Lung microvascular endothelial cell (primary cell): ENCODE data around the gene DYRK1B. TPM values are rescaled to one million over a fixed set of nuclear protein-coding genes. Genes with fewer than 3 reads are reported as not detected.
"Not testable (repeated sequence)": the region's sequence is repeated elsewhere in the genome, so short reads cannot be mapped to it uniquely, and the experiment has no call there.

Experiments
- DNase-seq, 2 donors: peaks; one replicate each; pipeline versions ENCODE4 v3.0.0 to v3.0.0-alpha.2; 2010; ENCODE audit warnings: low read depth in 2 of 2
- total RNA-seq: library from RNA; depleted of rRNA; stranded (reverse); fragments of >200 nt; gene quantifications from 2 replicates; pipeline ENCODE4 v1.2.1, GENCODE V29; 2014

Gene DYRK1B
- total RNA-seq, 1 donor from 2014 or later: 11.1 TPM

DNA sequence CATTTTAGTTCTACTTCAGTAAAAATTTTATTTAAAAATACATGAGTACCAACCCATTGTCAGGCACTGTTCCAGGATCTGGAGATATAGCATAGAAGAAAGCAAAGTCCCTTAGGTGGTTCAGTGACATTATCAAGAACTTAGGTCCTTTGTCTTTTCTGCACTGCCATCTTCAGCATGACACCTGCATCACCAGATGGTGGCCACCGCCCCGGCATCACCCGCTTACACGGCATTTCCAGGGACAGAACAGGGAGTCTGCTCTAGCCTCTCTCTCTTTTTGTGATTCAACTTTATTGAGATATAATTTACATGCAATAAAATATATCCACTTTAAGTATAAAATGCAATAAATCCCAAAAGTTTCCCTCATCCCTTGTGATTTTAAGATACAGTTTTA, 23.5 kb downstream of the DYRK1B start:
- DNase-seq: no peak

DNA sequence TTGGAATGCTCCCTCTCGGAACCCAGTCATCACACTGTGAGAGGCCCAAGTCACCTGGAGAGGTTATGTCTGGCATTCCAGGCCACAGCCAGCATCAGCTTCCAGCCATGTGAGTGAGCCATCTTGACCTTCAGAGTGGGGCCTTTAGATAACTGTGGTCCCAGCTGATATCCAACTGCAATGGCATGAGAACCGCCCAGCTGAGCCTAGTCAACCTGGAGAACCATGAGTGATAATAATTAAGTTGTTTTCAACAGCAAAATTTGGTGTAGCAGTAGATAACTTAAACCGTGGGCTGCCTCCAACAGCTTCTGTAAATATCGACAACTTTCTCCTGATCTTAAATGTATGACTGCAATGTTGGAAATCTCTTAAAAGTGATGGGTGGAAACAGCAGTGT, 24.6 kb downstream of the DYRK1B start:
- DNase-seq: no peak

DNA sequence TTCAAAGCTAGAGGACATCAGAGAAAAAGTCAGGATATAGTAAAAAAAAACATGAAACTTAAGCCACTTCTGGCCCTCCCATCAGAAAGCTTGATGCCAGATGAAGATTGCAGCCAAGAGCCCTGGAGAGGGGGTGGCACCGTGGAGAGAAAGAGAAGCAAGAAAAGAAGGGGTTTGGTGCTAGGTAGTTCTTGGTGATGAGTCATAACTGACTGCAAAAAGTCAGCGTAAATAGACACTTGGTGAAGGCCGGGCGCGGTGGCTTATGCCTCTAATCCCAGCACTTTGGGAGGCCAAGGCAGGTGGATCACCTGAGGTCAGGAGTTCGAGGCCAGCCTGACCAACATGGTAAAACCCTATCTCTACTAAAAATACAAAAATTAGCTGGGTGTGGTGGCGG, 25.3 kb downstream of the DYRK1B start:
- not testable (repeated sequence) for DNase-seq

DNA sequence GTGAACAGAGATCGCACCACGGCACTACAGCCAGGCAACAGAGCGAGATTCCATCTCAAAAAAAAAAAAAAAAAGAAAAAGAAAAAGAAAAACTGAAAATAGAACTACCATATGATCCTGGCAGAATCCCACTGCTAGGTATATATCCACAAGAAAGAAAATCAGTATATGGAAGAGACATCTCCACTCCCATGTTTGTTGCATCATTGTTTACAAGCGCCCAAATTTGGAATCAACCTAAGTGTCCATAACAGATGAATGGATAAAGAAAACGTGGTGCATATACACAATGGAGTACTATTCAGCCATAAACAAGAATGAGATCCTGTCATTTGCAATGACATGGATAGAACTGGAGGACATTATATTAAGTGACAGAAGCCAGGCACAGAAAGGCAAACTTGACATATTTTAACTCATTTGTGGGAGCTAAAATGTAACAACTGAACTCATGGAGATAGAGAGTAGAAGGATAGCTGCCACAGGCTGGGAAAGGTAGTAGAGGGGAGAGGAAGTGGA, 26.1 kb downstream of the DYRK1B start:
- no peak for DNase-seq

DNA sequence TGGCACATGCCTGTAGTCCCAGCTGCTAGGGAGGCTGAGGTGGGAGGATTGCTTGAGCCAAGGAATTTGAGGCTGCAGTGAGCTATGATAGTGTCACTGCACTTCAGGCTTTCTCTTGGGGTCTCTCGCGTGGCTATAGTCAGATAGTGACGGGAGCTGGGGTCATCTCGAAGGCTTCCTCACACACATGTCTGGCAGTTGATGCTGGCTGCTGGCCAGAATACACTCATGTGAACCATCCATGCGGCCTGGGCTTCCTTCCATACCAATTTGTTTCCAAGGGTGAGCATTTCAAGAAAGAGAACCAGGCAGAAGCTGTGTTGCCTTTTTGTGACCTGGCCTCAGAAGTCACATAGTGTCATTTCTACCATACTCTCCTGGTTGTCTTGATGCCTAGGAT, 28.9 kb downstream of the DYRK1B start:
- DNase-seq: peak in 1 of 2 donors; percentile 44

DNA sequence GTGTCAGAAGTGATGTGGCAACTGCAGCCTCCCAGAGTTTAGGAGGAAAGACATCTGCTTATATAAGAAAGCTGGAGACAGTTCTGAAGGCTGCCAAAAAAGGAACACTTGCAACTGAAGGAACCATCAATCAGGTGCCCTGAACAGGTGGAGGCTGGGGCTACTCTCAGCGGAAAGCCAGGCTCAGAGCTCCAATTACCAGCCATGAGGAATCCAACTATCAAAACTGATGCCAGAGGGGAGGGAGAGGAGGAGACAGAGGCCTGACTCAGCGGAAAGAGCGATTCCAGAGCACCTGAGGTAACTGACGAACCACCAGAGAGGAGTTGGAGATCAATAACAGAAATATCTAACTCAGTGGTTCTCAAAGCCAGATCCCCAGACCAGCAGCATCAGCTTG, 31.0 kb downstream of the DYRK1B start:
- no peak for DNase-seq

DNA sequence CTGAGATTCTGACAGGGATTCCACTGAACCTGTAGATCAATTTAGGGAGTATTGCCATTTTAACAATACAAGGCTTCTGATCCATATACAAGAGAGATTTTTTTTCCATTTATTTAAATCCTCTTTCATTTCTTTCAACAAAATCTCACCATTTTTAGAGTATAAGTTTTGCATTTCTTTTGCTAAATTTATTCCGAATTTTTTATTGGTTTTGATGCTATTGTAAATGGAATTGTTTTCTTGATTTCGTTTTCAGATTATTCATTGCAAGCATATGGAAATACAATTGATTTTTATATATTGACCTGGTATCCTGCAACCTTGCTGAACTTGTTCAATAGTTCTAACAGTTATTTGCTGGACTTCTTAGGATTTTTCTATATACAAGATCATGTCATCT, 36.9 kb downstream of the DYRK1B start:
- DNase-seq: no peak

DNA sequence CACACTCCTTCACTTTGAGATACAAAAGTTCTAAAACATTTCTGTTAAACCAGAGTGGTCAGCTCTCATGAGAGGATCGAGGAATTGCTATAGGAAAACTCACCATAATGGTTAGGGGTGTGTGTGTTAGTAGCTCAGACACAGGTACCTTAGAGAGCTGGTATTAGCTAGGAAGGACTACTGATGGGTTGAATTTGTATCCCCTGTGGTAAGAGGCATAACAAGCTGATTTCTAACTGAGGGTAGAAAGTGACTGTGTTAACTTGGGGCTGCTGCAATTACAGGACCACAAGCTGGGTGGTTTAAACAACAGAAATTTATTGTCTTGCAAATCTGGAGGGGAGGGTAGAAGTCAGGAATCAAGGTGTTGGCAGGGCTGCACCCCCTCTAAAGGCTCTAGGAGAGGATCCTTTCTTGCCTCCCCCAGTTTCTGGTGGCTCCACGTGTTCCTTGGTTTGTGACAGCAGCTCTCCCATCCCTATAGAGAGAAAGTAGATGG, 37.9 kb downstream of the DYRK1B start:
- DNase-seq: no peak

DNA sequence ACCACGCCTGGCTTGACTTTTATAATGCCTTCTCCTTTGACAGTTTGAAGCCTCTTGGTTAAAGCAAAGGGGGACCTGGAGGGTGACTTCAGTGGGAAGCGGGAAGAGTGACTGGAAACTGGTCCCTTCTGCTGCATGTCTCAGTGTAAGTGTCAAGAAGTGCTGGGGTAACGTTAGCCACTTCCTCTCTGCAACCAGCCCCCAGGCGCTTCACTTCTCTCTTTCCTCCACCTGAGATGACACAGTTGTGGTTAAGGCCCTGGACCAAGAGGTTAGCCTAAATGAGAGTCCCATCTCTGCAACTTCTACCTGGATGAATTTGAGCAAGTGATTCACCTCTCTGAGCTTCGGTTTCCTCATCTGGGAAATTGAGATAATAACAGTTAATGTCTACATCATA, 39.0 kb downstream of the DYRK1B start:
- DNase-seq: no peak

DNA sequence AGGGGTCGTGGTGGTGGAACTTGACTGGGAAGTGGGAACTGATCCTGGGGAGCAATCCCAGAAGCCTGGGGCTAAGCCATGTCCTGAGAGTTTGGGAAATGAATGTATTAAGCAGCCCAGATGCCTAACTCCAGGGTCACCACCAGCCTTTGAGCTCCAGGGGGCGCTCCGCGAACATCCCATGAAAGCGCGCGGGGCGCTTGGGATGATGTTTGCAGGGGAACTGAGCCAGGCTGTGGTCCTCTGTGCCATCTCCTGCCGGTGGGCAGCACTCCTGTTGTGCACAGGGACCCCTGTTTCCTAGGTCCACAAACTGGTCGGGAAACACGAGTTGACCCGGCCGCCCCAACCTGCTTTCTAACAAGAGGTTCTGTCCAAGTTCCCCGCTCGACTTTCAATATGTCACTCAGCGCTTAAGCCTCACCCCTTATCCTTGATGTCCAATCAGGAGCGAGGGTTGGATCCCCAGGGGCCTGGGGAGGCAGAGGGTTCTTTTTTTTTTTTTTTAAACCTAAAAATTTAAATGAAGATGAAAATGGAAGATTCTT, 40.9 kb downstream of the DYRK1B start:
- DNase-seq: peak; percentile 72 to 82

DNA sequence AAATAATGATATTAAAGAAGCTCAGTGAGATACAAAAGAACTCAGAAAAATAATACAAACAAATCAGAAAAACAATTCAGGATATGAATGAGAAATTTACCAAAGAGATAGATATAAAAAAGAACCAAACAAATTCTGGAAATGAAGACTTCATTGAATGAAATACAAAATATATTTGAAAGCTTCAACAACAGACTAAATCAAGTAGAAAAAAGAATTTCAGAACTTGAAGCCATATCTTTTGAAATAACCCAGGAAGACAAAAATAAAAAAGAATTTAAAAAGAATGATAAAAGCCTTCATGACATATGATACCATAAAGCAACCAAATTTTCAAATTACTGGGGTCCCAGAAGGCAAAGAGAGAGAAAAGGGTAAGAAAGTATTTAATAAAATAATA, 45.7 kb downstream of the DYRK1B start:
- DNase-seq: no peak

DNA sequence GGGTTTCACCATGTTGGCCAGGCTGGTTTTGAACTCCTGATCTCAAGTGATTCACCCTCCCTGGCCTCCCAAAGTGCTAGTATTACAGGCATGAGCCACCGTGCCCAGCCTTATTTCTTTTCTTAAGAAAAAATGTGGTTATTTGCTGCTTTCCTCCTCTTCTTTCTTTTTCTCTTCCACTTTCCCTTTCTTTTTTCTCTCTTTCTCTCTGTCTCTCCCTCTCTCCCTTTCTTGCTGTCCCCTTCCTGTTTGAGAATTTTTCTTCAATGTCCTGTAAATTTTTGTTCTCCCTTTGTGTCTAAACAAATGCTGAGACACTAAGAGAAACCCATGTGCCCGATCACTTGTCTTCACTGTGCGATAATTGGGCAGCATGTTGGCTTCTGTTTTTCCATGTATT, 53.1 kb downstream of the DYRK1B start:
- no peak for DNase-seq

DNA sequence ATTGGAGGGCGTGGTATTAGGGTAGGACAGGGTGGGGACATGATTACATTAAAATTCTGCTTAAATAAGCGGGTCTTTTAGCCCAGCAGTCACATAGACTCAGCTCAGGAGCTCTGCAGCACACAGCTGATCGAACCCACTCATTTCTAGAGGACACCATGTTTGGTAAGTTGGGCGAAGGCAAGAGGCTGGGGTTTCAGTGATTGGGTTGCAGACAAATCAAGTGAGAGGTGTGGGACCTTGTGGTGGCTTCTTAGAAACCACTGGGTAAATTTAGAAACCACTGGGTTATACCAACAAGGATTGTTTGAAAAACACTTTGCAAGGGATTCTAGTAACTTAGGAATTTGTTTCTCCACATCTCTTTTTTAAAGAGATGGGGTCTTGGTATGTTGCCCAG, 55.2 kb downstream of the DYRK1B start, which contains the start of gene LEUTX:
Gene LEUTX, plus strand, starts transcription at position 92 of the 400 bp plus-strand sequence. Its CDS starts 67 bp downstream, at position 159.
- no peak for DNase-seq

Other genes with a start within 250 kb of the DYRK1B start
- gene LGALS13, start 231.6 kb downstream of the DYRK1B start, total RNA-seq: not detected in 2 replicates
- not detected in 2 replicates for gene LGALS16, start 178.2 kb downstream of the DYRK1B start, total RNA-seq
- not detected in 2 replicates for gene LGALS14, start 129.7 kb downstream of the DYRK1B start, total RNA-seq
- gene CLC, start 96.1 kb downstream of the DYRK1B start, total RNA-seq: not detected in 2 replicates
- not detected in 2 replicates for gene LEUTX, start 55.3 kb downstream of the DYRK1B start, total RNA-seq
- 104 and 146 TPM in 2 replicates for gene FBL, start 12.2 kb upstream of the DYRK1B start, total RNA-seq
- gene FCGBP, start 100.5 kb upstream of the DYRK1B start, total RNA-seq: under 0.01 TPM in 2 replicates
- gene PSMC4, start 137.0 kb upstream of the DYRK1B start, total RNA-seq: 57.8 and 65.7 TPM in 2 replicates
- 2.4 and 5.6 TPM in 2 replicates for gene ZNF546, start 162.9 kb upstream of the DYRK1B start, total RNA-seq
- 6.1 and 6.2 TPM in 2 replicates for gene ZNF780B, start 222.1 kb upstream of the DYRK1B start, total RNA-seq